ENCODE measurements around the gene ST3GAL2.
"Not testable (repeated sequence)": the region's sequence is repeated elsewhere in the genome, so short reads cannot be mapped to it uniquely, and the experiment has no call there.

The ST3GAL2 gene

GRCh38 chr16:70416748-70417616, 21.9 kb downstream of the ST3GAL2 start:
- DNase-seq, result no peak

DNA sequence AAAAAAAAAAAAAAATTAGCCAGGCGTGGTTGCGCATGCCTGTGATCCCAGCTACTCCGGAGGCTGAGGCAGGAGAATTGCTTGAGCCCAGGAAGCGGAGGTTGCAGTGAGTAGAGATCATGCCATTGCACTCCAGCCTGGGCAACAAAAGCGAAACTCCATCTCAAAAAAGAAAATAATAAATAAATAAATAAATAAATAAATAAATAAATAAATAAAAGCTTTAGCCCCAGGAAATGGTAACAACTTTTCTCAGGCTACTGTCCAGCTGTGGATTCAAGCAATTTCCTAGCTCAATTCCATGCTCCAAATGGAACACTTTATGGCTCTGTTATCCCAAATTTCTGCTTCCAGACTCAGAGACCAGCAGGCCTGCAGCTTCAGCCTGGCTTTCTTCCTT, 25.3 kb downstream of the ST3GAL2 start:
- not testable (repeated sequence) for DNase-seq

- DNase-seq, result no peak
Measured at GRCh38 chr16:70412385-70412784, 26.5 kb downstream of the ST3GAL2 start.

- DNase-seq, result no peak
Measured at GRCh38 chr16:70410734-70411133, 28.2 kb downstream of the ST3GAL2 start.

- DNase-seq, result no peak
Measured at GRCh38 chr16:70407811-70408274, 31.1 kb downstream of the ST3GAL2 start.

DNA sequence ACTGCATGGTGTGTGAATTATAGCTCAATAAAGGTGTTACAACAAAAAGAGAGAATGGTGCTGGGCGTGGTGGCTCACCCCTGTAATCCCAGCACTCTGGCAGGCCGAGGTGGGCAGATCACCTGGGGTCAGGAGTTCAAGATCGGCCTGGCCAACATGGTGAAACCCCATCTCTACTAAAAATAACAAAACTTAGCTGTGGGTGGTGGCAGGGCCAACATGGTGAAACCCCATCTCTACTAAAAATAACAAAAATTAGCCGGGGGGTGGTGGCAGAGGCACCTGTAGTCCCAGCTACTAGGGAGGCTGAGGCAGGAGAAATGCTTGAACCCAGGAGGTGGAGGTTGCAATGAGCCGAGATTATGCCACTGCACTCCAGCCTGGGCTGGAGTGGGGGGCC, 32.8 kb downstream of the ST3GAL2 start:
- not testable (repeated sequence) for DNase-seq

DNA sequence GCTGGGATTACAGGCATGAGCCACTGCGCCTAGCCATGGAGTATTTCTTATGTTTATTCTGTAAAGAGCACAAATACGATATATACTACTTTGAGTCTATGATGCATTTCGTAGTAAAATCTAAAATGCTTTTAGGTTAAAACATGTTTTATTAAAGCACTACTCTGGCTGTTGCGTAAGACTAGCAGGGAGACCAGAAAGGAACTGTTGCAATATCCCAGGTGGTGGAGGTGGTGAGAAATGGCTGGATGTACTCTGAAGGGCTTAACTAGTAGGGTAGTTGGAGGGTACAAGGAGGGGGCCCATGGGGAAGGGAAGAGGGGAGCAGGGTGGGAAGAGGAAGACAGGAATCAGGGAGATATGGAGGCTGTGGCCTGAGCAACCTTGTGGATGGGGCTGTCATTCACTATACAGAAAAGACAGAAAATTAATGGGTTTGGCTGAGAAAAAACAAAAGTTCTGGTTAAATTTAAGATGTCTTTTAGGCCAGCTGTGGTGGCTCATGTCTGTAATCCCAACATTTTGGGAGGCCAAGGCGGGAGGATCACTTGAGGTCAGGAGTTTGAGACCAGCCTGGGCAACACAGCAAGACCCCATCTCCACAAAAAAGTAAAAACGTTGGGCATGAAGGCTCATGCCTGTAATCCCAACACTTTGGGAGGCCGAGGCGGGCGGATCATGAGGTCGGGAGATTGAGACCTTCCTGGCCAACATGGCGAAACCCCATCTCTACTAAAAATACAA, 35.8 kb downstream of the ST3GAL2 start:
- DNase-seq, result no peak

GRCh38 chr16:70399951-70400350, 38.9 kb downstream of the ST3GAL2 start:
- no peak for DNase-seq

- no peak for DNase-seq
Measured at GRCh38 chr16:70399381-70399780, 39.5 kb downstream of the ST3GAL2 start.

GRCh38 chr16:70398177-70398743, 40.6 kb downstream of the ST3GAL2 start:
- DNase-seq, result no peak

- no peak for DNase-seq
Measured at GRCh38 chr16:70396246-70396904, 42.5 kb downstream of the ST3GAL2 start.

DNA sequence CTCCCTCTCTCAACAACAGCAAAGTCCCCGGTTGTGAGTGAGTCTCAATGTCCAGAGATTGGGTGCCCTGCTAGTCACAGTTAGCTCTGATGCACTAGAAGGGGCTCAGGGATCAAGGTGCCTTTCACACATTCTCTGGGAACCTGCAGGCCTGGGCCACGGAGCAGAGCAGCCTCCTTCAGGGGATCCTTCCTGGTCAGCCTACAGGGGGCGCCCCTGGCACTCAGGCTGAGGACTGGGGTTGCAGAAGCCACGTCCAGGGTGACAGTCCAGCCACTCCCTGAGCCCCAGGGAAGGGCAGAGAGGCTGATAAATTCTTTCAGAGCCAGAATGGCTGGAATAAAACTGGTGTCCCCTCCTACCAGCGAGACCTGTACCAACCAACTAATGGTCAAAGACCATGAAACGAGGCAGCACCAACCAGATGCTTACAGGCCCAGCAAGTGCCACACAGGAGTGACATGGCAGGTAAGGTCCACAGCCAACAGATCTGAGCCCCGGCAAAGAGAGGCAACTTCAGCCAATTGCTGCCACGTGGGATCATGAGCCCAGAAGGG, 43.5 kb downstream of the ST3GAL2 start:
- DNase-seq, result peak; percentile 24 to 48 (median 38)

DNA sequence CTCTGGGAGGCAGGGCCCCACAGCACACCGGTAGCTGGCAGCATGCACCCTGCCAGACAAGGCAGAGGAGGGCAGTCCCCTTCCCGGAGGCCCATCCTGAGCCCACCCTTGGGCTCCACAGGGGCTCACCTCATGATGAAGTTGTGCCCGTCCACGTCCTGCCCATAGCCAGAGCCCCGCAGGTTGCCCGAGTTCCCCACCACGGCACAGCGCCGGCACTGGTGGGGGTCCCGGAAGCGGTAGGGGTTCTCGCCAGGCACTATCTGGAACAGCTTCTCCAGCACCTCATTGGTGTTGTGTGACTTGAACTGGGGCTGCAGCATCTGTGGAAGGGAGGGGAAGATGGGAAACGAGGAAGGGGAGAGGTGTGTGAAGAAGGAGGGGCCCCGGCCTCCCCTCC, 44.0 kb downstream of the ST3GAL2 start:
- DNase-seq, result no peak

DNA sequence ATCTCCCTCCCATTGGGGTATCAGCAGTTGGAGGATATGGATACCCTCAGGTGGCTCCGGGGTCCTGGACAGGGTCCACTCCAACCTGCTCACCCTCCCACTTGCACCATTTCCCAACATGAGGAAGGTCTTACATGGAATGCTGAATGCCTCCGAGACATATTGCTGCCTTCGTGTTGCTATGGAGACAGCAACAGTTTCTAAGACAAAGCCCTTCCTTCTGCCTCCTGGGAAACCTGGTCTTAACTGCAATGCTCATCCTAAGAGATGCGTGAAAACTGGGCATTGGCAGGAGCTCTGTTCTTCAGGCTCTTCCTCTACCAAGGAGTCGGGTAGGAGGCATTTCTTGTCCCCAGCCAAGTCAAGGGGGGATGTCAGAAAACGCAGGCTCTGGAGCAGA, 45.2 kb downstream of the ST3GAL2 start:
- DNase-seq, result no peak

DNA sequence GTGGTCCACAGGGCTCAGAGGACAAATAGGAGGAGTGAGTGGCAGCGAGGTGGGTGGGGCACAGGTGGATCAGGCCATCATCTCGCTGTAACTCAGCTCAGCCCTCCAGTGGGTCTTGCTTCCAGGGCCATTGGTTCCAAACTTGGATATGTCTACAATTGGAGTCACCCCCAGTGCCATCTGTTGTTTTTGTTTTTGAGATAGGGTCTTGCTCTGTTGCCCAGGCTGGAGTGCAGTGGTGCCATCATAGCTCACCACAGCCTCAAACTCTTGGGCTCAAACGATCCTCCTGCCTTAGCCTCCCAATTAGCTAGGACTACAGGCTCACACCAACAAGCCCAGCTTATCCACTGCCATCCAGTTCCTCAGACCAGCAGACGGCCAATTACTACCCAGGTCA, 46.3 kb downstream of the ST3GAL2 start:
- DNase-seq, result no peak

- DNase-seq, result no peak
Measured at GRCh38 chr16:70391881-70392481, 46.9 kb downstream of the ST3GAL2 start.

GRCh38 chr16:70391446-70391845, 47.5 kb downstream of the ST3GAL2 start:
- no peak for DNase-seq

DNA sequence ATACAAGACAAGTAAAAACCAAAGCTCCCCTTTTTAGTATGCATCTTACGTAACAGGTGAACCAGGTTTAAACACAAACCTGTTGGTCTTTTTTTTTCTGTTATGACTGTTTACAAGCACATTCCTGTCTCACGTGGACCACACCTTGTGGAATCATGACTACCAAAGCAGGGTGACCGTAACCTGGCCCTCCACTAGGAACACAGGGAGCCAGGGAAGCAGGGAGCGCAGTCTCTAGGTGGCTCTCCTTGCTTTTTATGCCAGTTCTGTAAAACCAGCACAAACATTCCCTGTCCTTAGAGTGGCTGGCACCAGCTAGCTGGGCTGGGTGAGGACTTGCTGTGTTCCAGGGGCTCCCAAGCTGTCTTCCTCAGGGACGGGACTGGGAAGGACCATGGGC, 48.1 kb downstream of the ST3GAL2 start:
- DNase-seq, result no peak

- DNase-seq, result no peak
Measured at GRCh38 chr16:70388006-70388680, 50.8 kb downstream of the ST3GAL2 start.

- not testable (repeated sequence) for DNase-seq
Measured at GRCh38 chr16:70386289-70386986, 52.5 kb downstream of the ST3GAL2 start.

GRCh38 chr16:70383421-70383960, 55.4 kb downstream of the ST3GAL2 start:
- no peak for DNase-seq
